CD14-positive monocyte (primary cell): ENCODE measurements around the gene TNS2. TPM values are rescaled to one million over a fixed set of nuclear protein-coding genes. Genes with fewer than 3 reads are reported as not detected.
A peak's percentile ranks its signal among the peaks of the same experiment; 100 is the strongest.

Experiments
- DNase-seq, 3 donors: peaks; one replicate each; pipeline ENCODE4 v3.0.0-alpha.2; 2011 to 2022
- H2AFZ ChIP-seq: 2 replicates; pipeline ENCODE4 v1.6.0; 2012; ENCODE audit warnings: mild to moderate bottlenecking, low read depth, low read length, inconsistent platforms; ENCODE audit not compliant: insufficient read depth, poor library complexity, severe bottlenecking
- H3K27ac ChIP-seq, 2 donors: 1 replicate in 1 of 2; 2 replicates in 1 of 2; pipeline ENCODE4 v1.5.1; 2012 to 2013; ENCODE audit warnings: low read length in 2 of 2, control low read depth in 1 of 2, inconsistent platforms in 1 of 2, low read depth in 1 of 2, mild to moderate bottlenecking in 1 of 2
- H3K27me3 ChIP-seq, 2 donors: one replicate each; pipeline versions ENCODE4 v1.6.0 to v1.6.1; 2011 to 2013; ENCODE audit warnings: low read length in 2 of 2; ENCODE audit not compliant: control insufficient read depth in 2 of 2, insufficient read depth in 2 of 2
- H3K36me3 ChIP-seq, 2 donors: replicated peaks in 1 of 2; 1 replicate in 1 of 2; 2 replicates in 1 of 2; pipeline versions ENCODE4 v1.5.1 to v1.6.1; 2012 to 2013; ENCODE audit warnings: low read length in 2 of 2, control low read depth in 1 of 2, inconsistent platforms in 1 of 2, mild to moderate bottlenecking in 1 of 2; ENCODE audit not compliant: insufficient read depth in 2 of 2, control insufficient read depth in 1 of 2
- H3K4me1 ChIP-seq, 2 donors: 1 replicate in 1 of 2; 2 replicates in 1 of 2; pipeline versions ENCODE4 v1.5.1 to v1.6.1; 2012 to 2013; ENCODE audit warnings: low read length in 2 of 2, control low read depth in 1 of 2, inconsistent platforms in 1 of 2, mild to moderate bottlenecking in 1 of 2, moderate library complexity in 1 of 2; ENCODE audit not compliant: insufficient read depth in 2 of 2, control insufficient read depth in 1 of 2
- H3K4me2 ChIP-seq: replicated peaks from 2 replicates; pipeline ENCODE3; 2012; ENCODE audit warnings: low read length, moderate library complexity, mild to moderate bottlenecking; ENCODE audit not compliant: poor library complexity, severe bottlenecking; ENCODE audit errors: extremely low read depth
- H3K4me3 ChIP-seq, 3 experiments: fragments of 200-600 bp in 1 of 3; sonication (generic) in 1 of 3; replicated peaks in 1 of 3; 1 replicate in 2 of 3; 2 replicates in 1 of 3; pipeline ENCODE4 v1.5.1; 2011 to 2013; ENCODE audit warnings: low read length in 3 of 3, mild to moderate bottlenecking in 3 of 3, control low read depth in 2 of 3, low read depth in 2 of 3, inconsistent platforms in 1 of 3, moderate library complexity in 1 of 3
- H3K79me2 ChIP-seq: 2 replicates; pipeline ENCODE4 v1.6.0; 2012; ENCODE audit warnings: mild to moderate bottlenecking, control low read depth, inconsistent platforms, low read length, moderate library complexity; ENCODE audit not compliant: insufficient read depth
- H3K9ac ChIP-seq: 2 replicates; pipeline ENCODE4 v1.6.0; 2017; ENCODE audit warnings: low read length, mild to moderate bottlenecking; ENCODE audit not compliant: insufficient read depth, poor library complexity, severe bottlenecking
- H3K9me3 ChIP-seq, 2 donors: replicated peaks in 1 of 2; 1 replicate in 1 of 2; 2 replicates in 1 of 2; pipeline versions ENCODE4 v1.5.1 to v1.6.1; 2012 to 2013; ENCODE audit warnings: low read length in 2 of 2, control low read depth in 1 of 2; ENCODE audit not compliant: control insufficient read depth in 1 of 2, insufficient read depth in 1 of 2
- H4K20me1 ChIP-seq: 2 replicates; pipeline ENCODE4 v1.6.0; 2012; ENCODE audit warnings: mild to moderate bottlenecking, low read length, control low read depth, moderate library complexity; ENCODE audit not compliant: insufficient read depth
- H3K27ac Mint-ChIP-seq, 7 donors: one replicate each; pipeline ENCODE4 v1.8.0; 2020; ENCODE audit warnings: mild to moderate bottlenecking in 7 of 7, mixed read lengths in 7 of 7, moderate library complexity in 6 of 7, inconsistent platforms in 2 of 7
- H3K27me3 Mint-ChIP-seq, 3 donors: one replicate each; pipeline ENCODE4 v1.8.0; 2021 to 2022; ENCODE audit warnings: low read depth in 3 of 3, mild to moderate bottlenecking in 3 of 3, mixed read lengths in 3 of 3, moderate library complexity in 3 of 3, inconsistent platforms in 1 of 3
- H3K36me3 Mint-ChIP-seq, 2 donors: one replicate each; pipeline ENCODE4 v1.8.0; 2020; ENCODE audit warnings: mixed read lengths in 2 of 2, inconsistent platforms in 1 of 2, mild to moderate bottlenecking in 1 of 2
- H3K4me1 Mint-ChIP-seq: one replicate; pipeline ENCODE4 v1.8.0; 2020; ENCODE audit warnings: mild to moderate bottlenecking, mixed read lengths
- H3K4me3 Mint-ChIP-seq, 2 donors: one replicate each; pipeline ENCODE4 v1.8.0; 2020; ENCODE audit warnings: mild to moderate bottlenecking in 2 of 2, mixed read lengths in 2 of 2, moderate library complexity in 1 of 2
- H3K9me3 Mint-ChIP-seq, 7 donors: one replicate each; pipeline ENCODE4 v1.8.0; 2020 to 2022; ENCODE audit warnings: mixed read lengths in 7 of 7, mild to moderate bottlenecking in 6 of 7, moderate library complexity in 6 of 7, inconsistent platforms in 2 of 7
- CTCF ChIP-seq: fragments of 200-600 bp; IDR thresholded peaks from one replicate; pipeline ENCODE4 v1.8.0; 2022; ENCODE audit warnings: antibody characterized with exemption, mild to moderate bottlenecking
- WGBS: methylation state at CpG from one replicate; pipeline ENCODE4 v1.1.5; 2013; ENCODE audit warnings: missing lambda C conversion rate; ENCODE audit not compliant: insufficient coverage; 5-methylcytosine and 5-hydroxymethylcytosine counted together
- intact Hi-C, 2 donors: fragments of 100-400 bp; cut with micrococcal nuclease; formaldehyde crosslinking; loops; one replicate each; pipeline versions ENCODE4 v1.15.0 to v1.15.1; 2023
- polyA plus RNA-seq, 3 donors: library from polyadenylated mRNA; depleted of rRNA in 1 of 3; unstranded in 2 of 3; stranded (reverse) in 1 of 3; fragments of 300-500 nt in 2 of 3; fragments of >200 nt in 1 of 3; fragmentation: Illumina TruSeq in 2 of 3; gene quantifications; 1 replicate in 2 of 3; 2 replicates in 1 of 3; pipeline ENCODE4 v1.2.3, GENCODE V29; 2012 to 2021

Gene TNS2
- polyA plus RNA-seq, 3 donors: 0.05 to 0.43 (median 0.36) TPM

- no peak for TF ChIP-seq CTCF
- H3K36me3 ChIP-seq: peaks cover 20 to 26% of the 10 kb centered on the region in 2 donors
- H3K4me1 Mint-ChIP-seq: peaks cover 13% of the 10 kb centered on the region
- 78% methylated on average over 6 of the region's 10 CpGs for WGBS
- no peak overlapping the region for H3K27ac ChIP-seq
- no peak overlapping the region for H3K4me2 ChIP-seq
- intact Hi-C loops: loop anchor here in 1 of 2 donors (10.0 kb wide), 1 partner anchor 51 kb away; the partner anchor contains the start of gene IGFBP6
- H3K9me3 ChIP-seq: no peaks in the 10 kb centered on the region
- peaks cover 12 to 16% of the 10 kb centered on the region in 2 donors for H3K4me1 ChIP-seq
- no peaks in the 10 kb centered on the region for H3K79me2 ChIP-seq
- DNase-seq: no peak
- H3K27ac Mint-ChIP-seq: peak overlapping the region in 1 of 7 donors; percentile 33
- peaks cover 0 to 18% of the 10 kb centered on the region in 2 donors for H3K27me3 ChIP-seq
- H3K9me3 Mint-ChIP-seq: peaks cover 0 to 7% (median 0%) of the 10 kb centered on the region in 7 donors
- H3K9ac ChIP-seq: no peak overlapping the region
- no peak overlapping the region for H3K4me3 ChIP-seq
- no peak overlapping the region for H2AFZ ChIP-seq
- H3K27me3 Mint-ChIP-seq: peaks cover 23 to 36% (median 25%) of the 10 kb centered on the region in 3 donors
- H4K20me1 ChIP-seq: peaks cover 3% of the 10 kb centered on the region
- no peak overlapping the region for H3K4me3 Mint-ChIP-seq
- H3K36me3 Mint-ChIP-seq: peaks cover 24 to 33% of the 10 kb centered on the region in 2 donors
Observed at GRCh38 chr12:53044052-53044581, 5.7 kb upstream of the TNS2 start.

- TF ChIP-seq CTCF: no peak
- Mint-ChIP-seq H3K4me1 (peaks cover 12% of the 10 kb centered on the region), H3K9me3 (peaks cover 0 to 7% (median 0%) of the 10 kb centered on the region in 7 donors), H3K36me3 (peaks cover 15 to 24% of the 10 kb centered on the region in 2 donors), H3K27ac (no peak overlapping the region), H3K4me3 (peak overlapping the region in 1 of 2 donors; percentile 100), H3K27me3 (peaks cover 23 to 38% (median 25%) of the 10 kb centered on the region in 3 donors)
- Histone ChIP-seq H4K20me1 (no peaks in the 10 kb centered on the region), H3K27me3 (peaks cover 0 to 18% of the 10 kb centered on the region in 2 donors), H3K4me1 (peaks cover 12 to 16% of the 10 kb centered on the region in 2 donors), H3K9ac (no peak overlapping the region), H3K4me2 (no peak overlapping the region), H3K9me3 (no peaks in the 10 kb centered on the region), H3K79me2 (no peaks in the 10 kb centered on the region), H3K36me3 (peaks cover 10 to 16% of the 10 kb centered on the region in 2 donors), H2AFZ (no peak overlapping the region), H3K4me3 (no peak overlapping the region), H3K27ac (no peak overlapping the region)
- intact Hi-C loops: loop anchor here in 1 of 2 donors (10.0 kb wide), 1 partner anchor 50 kb away; the partner anchor contains the start of gene IGFBP6
- no peak for DNase-seq
- 92% methylated on average over 3 of the region's 4 CpGs for WGBS
Observed at GRCh38 chr12:53044896-53045695, 4.8 kb upstream of the TNS2 start.
